Testis (tissue), 2 donors: Measurements from ENCODE around the gene DAP.

ENCODE experiments used
- CTCF ChIP-seq, 3 experiments: fragments of 450-650 bp in 2 of 3; fragments of 200-600 bp in 1 of 3; sonication (generic) in 1 of 3; IDR thresholded peaks; one replicate each; pipeline ENCODE4 v1.5.1; 2016 to 2019; ENCODE audit warnings: antibody characterized with exemption in 3 of 3, mild to moderate bottlenecking in 2 of 3, moderate library complexity in 1 of 3
- POLR2A ChIP-seq: fragments of 450-650 bp; IDR thresholded peaks from one replicate; pipeline ENCODE4 v1.6.1; 2017; ENCODE audit warnings: antibody characterized with exemption, mild to moderate bottlenecking, moderate library complexity

- TF ChIP-seq CTCF (IDR thresholded peaks at IDR 0.05), result no peak
- no peak for TF ChIP-seq POLR2A
Measured at GRCh38 chr5:10800852-10801251, 39.8 kb upstream of the DAP start.
